Measurements from ENCODE around the gene KRTAP9-2.
"Not testable (repeated sequence)": the region's sequence is repeated elsewhere in the genome, so short reads cannot be mapped to it uniquely, and the experiment has no call there.

Gene KRTAP9-2

DNA sequence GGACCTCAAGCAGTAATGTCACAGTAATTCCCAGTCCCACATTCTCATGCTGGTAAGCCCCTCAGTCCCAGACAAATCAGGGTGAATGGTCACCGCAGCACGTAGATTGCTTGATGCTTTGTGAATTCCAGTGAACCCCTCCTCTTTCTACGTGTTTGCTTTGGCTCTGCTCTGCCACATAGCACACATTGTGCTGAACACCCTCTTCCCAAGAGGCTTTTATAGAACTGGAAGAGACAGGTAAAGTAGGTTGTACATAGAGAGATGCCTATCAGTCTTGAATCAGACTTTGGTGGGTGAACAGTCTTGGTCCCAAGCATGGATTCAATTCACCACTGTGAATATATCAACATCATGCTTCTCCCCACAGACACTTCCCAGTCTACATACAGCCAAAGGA, 38.2 kb downstream of the KRTAP9-2 start:
- WGBS, 2 experiments (ENCODE audit: insufficient coverage in 2 of 2): 75 to 100% methylated on average over 2 of the region's 3 CpGs
- Histone ChIP-seq H3K4me3 (ENCODE audit: extremely low read depth, insufficient read depth, low read length, poor library complexity, severe bottlenecking) (no peak overlapping the region), H3K9me3 (ENCODE audit: control insufficient read depth, low read length) (no peaks in the 10 kb centered on the region), H3K4me1 (ENCODE audit: control insufficient read depth, insufficient read depth, low read length, poor library complexity, severe bottlenecking) (no peaks in the 10 kb centered on the region), H3K27ac (ENCODE audit: low read depth, low read length, severe bottlenecking) (no peak overlapping the region), H3K36me3 (ENCODE audit: control insufficient read depth, insufficient read depth, low read length) (no peaks in the 10 kb centered on the region)

DNA sequence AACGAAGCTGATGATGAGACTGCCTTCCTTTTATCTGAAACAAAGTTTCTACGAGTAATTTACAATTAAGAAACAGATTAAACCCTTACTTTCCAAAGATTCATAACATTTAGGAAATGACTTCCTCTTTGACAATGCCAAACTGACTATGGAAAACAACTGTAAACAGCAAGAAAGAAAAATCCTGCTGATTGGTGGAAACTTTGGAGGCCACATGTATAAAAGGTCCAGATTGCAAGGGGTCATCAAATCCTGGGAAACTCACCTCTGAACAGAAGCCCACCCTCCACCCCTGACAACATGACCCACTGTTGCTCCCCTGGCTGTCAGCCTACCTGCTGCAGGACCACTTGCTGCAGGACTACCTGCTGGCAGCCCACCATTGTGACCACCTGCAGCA, 38.6 kb downstream of the KRTAP9-2 start, which contains the start of gene KRTAP9-6:
Gene KRTAP9-6 (plus strand): TSS at position 301 of the 400 bp plus-strand sequence. CDS start 0 bp downstream, at position 301.
- no peaks in the 10 kb centered on the region for H3K36me3 ChIP-seq (ENCODE audit: control insufficient read depth, insufficient read depth, low read length)
- no peak within 1 kb of the TSS for H3K4me3 ChIP-seq (ENCODE audit: extremely low read depth, insufficient read depth, low read length, poor library complexity, severe bottlenecking)
- no peaks in the 10 kb centered on the region for H3K9me3 ChIP-seq (ENCODE audit: control insufficient read depth, low read length)
- H3K27ac ChIP-seq (ENCODE audit: low read depth, low read length, severe bottlenecking): no peak within 1 kb of the TSS
- H3K4me1 ChIP-seq (ENCODE audit: control insufficient read depth, insufficient read depth, low read length, poor library complexity, severe bottlenecking): no peaks in the 10 kb centered on the region
- WGBS, 2 experiments (ENCODE audit: insufficient coverage in 2 of 2): 70 to 83% methylated on average over 1 to 2 of the region's 2 CpGs

DNA sequence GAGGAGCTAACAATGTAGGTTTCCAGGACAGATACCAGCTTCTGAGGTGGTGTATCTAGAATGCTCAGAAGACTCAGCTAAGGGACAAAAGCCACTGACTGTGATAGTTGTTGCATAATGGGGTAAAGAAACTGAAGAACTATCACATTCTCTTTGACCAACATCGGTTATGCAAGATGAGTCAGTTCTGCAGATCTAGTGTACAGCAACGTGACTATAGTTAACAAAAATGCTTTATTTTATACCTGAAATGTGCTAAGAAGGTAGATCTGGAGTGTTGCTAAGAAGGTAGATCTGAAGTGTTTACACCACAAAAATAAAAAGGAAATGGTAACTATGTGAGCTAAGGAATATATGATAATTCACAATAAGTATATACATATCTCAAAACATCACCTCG, 41.3 kb downstream of the KRTAP9-2 start:
- Histone ChIP-seq H3K27ac (ENCODE audit: low read depth, low read length, severe bottlenecking) (no peak overlapping the region), H3K4me3 (ENCODE audit: extremely low read depth, insufficient read depth, low read length, poor library complexity, severe bottlenecking) (no peak overlapping the region), H3K9me3 (ENCODE audit: control insufficient read depth, low read length) (no peaks in the 10 kb centered on the region), H3K4me1 (ENCODE audit: control insufficient read depth, insufficient read depth, low read length, poor library complexity, severe bottlenecking) (no peaks in the 10 kb centered on the region), H3K36me3 (ENCODE audit: control insufficient read depth, insufficient read depth, low read length) (no peaks in the 10 kb centered on the region)
- WGBS, 2 experiments (ENCODE audit: insufficient coverage in 2 of 2): no CpG with 5 or more reads among the region's 3 CpGs

DNA sequence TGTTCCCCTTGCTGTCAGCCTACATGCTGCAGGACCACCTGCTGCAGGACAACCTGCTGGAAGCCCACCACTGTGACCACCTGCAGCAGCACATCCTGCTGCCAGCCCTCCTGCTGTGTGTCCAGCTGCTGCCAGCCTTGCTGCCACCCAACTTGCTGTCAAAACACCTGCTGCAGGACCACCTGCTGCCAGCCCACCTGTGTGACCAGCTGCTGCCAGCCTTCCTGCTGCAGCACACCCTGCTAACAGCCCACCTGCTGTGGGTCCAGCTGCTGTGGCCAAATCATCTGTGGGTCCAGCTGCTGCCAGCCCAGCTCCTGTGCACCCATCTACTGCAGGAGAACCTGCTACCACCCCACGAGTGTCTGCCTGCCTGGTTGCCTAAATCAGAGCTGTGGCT, 44.9 kb downstream of the KRTAP9-2 start:
- 50% methylated on average over 1 of the region's 1 CpG; no CpG with 5 or more reads in 1 of the 2 experiments for WGBS, 2 experiments (ENCODE audit: insufficient coverage in 2 of 2)
- H3K9me3 ChIP-seq (ENCODE audit: control insufficient read depth, low read length): not testable (repeated sequence)

DNA sequence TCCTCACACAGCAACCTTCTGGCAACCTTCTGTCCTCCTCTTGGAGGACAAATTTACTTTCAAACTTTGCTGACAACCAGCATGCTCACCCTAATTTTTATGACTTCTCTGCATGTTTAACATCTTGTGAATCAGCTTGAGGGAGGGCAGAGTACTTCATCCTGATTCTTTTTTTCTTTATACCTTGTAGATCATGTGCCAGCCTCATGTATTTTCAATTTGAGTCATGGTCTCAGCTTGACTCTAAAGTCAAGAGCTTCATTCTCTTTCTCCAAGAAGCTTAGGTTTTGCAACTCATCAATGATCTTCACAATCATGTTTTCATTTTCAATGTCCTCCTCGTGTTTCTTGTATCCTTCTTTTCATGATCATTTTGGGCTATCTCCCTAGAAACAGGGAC, 45.4 kb downstream of the KRTAP9-2 start:
- 60 to 67% methylated on average over 1 of the region's 1 CpG for WGBS, 2 experiments (ENCODE audit: insufficient coverage in 2 of 2)
- H3K36me3 ChIP-seq (ENCODE audit: control insufficient read depth, insufficient read depth, low read length): no peaks in the 10 kb centered on the region
- H3K4me1 ChIP-seq (ENCODE audit: control insufficient read depth, insufficient read depth, low read length, poor library complexity, severe bottlenecking): no peaks in the 10 kb centered on the region
- H3K9me3 ChIP-seq (ENCODE audit: control insufficient read depth, low read length): no peaks in the 10 kb centered on the region
- no peak overlapping the region for H3K27ac ChIP-seq (ENCODE audit: low read depth, low read length, severe bottlenecking)
- H3K4me3 ChIP-seq (ENCODE audit: extremely low read depth, insufficient read depth, low read length, poor library complexity, severe bottlenecking): no peak overlapping the region

More for the DNA sequence above, 44.9 kb downstream of the KRTAP9-2 start:
- not testable (repeated sequence) for H3K4me3 ChIP-seq (ENCODE audit: extremely low read depth, insufficient read depth, low read length, poor library complexity, severe bottlenecking); H3K27ac ChIP-seq (ENCODE audit: low read depth, low read length, severe bottlenecking); H3K36me3 ChIP-seq (ENCODE audit: control insufficient read depth, insufficient read depth, low read length); H3K4me1 ChIP-seq (ENCODE audit: control insufficient read depth, insufficient read depth, low read length, poor library complexity, severe bottlenecking)

DNA sequence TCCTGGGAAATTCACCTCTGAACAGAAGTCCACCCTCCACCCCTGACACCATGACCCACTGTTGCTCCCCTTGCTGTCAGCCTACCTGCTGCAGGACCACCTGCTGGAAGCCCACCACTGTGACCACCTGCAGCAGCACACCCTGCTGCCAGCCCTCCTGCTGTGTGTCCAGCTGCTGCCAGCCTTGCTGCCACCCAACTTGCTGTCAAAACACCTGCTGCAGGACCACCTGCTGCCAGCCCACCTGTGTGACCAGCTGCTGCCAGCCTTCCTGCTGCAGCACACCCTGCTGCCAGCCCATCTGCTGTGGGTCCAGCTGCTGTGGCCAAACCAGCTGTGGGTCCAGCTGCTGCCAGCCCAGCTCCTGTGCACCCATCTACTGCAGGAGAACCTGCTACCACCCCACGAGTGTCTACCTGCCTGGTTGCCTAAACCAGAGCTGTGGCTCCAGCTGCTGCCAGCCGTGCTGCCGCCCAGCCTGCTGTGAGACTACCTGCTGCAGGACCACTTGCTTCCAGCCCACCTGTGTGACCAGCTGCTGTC, 49.3 kb downstream of the KRTAP9-2 start, which contains the start of gene KRTAP9-7:
Gene KRTAP9-7 (plus strand): TSS at position 51 of the 543 bp plus-strand sequence. CDS start 0 bp downstream, at position 51.
- not testable (repeated sequence) for H3K9me3 ChIP-seq (ENCODE audit: control insufficient read depth, low read length)

More for the DNA sequence above, 49.3 kb downstream of the KRTAP9-2 start, which contains the start of gene KRTAP9-7:
- H3K27ac ChIP-seq (ENCODE audit: low read depth, low read length, severe bottlenecking); H3K4me1 ChIP-seq (ENCODE audit: control insufficient read depth, insufficient read depth, low read length, poor library complexity, severe bottlenecking); H3K4me3 ChIP-seq (ENCODE audit: extremely low read depth, insufficient read depth, low read length, poor library complexity, severe bottlenecking); H3K36me3 ChIP-seq (ENCODE audit: control insufficient read depth, insufficient read depth, low read length): not testable (repeated sequence)
- 74 to 89% methylated on average over 3 of the region's 3 CpGs for WGBS, 2 experiments (ENCODE audit: insufficient coverage in 2 of 2)

Data from mesodermal cell (in vitro differentiated cells).